Epithelial cell of esophagus (primary cell): ENCODE results near the gene FAM98C.
"Not testable (repeated sequence)": the region's sequence is repeated elsewhere in the genome, so short reads cannot be mapped to it uniquely, and the experiment has no call there.

Experiments used
- DNase-seq: peaks from one replicate; pipeline ENCODE4 v3.0.0; 2010; ENCODE audit warnings: low read depth
- H3K4me3 ChIP-seq: 2 replicates; pipeline ENCODE4 v1.5.1; 2011; ENCODE audit warnings: mild to moderate bottlenecking, low read length, control low read depth
- CTCF ChIP-seq: IDR thresholded peaks from 2 replicates; pipeline ENCODE4 v1.5.1; 2011; ENCODE audit warnings: low read depth, mild to moderate bottlenecking, low read length, control low read depth, inconsistent platforms; ENCODE audit not compliant: insufficient read depth; ENCODE audit errors: missing control alignments

The FAM98C gene

GRCh38 chr19:38411041-38411712 is 8.3 kb downstream of the FAM98C start:
- DNase-seq = no peak
- TF ChIP-seq CTCF = no peak

GRCh38 chr19:38411898-38412297 is 9.0 kb downstream of the FAM98C start:
- not testable (repeated sequence) for DNase-seq

More at GRCh38 chr19:38411041-38411712, 8.3 kb downstream of the FAM98C start:
- no peak overlapping the region for H3K4me3 ChIP-seq

GRCh38 chr19:38412491-38412890 is 9.6 kb downstream of the FAM98C start:
- no peak overlapping the region for H3K4me3 ChIP-seq
- DNase-seq = no peak
- no peak for TF ChIP-seq CTCF

More at GRCh38 chr19:38411898-38412297, 9.0 kb downstream of the FAM98C start:
- not testable (repeated sequence) for H3K4me3 ChIP-seq

GRCh38 chr19:38412961-38413360 is 10.1 kb downstream of the FAM98C start:
- H3K4me3 ChIP-seq = no peak overlapping the region
- DNase-seq = no peak
- no peak for TF ChIP-seq CTCF

- no peak for DNase-seq
- TF ChIP-seq CTCF = no peak
- no peak overlapping the region for H3K4me3 ChIP-seq
Measured at GRCh38 chr19:38413416-38413815, 10.5 kb downstream of the FAM98C start.

- no peak for DNase-seq
- H3K4me3 ChIP-seq = no peak overlapping the region
Measured at GRCh38 chr19:38417146-38417543, 14.3 kb downstream of the FAM98C start.

More at GRCh38 chr19:38417146-38417543, 14.3 kb downstream of the FAM98C start:
- TF ChIP-seq CTCF = no peak
